ENCODE measurements around the gene TEDC1. TPM values are rescaled to one million over a fixed set of nuclear protein-coding genes. Genes with fewer than 3 reads are reported as not detected.

TEDC1 gene
- polyA plus RNA-seq, 1 donor (not counting 4 experiments of a cell fraction or from before 2014, with no cell fraction given), result 5.0 TPM

GRCh38 chr14:105547741-105548169 is 56.7 kb downstream of the TEDC1 start:
- TF ChIP-seq EZH2 (IDR thresholded peaks at IDR 0.05; ENCODE audit: low read length) (no peak), CTCF (optimal IDR thresholded peaks at IDR 0.05 in 1 of 3, IDR thresholded peaks at IDR 0.05 in 1 of 3, conservative IDR thresholded peaks at IDR 0.05 in 1 of 3; ENCODE audit: extremely low read depth in 1 of 3, insufficient read depth in 2 of 3, low read length in 3 of 3) (no peak)
- Histone ChIP-seq H3K36me3 (ENCODE audit: control insufficient read depth in 2 of 2, extremely low read depth in 1 of 2, insufficient read depth in 2 of 2, low read length in 2 of 2) (no peaks in the 10 kb centered on the region), H3K4me3 (ENCODE audit: control insufficient read depth in 2 of 3, extremely low read depth in 1 of 3, insufficient read depth in 2 of 3, low read depth in 1 of 3, low read length in 3 of 3) (no peak overlapping the region), H3K27ac (ENCODE audit: control insufficient read depth, insufficient read depth, low read length) (no peak overlapping the region), H3K9me1 (ENCODE audit: control insufficient read depth, extremely low read depth, insufficient read depth, low read length) (no peaks in the 10 kb centered on the region), H2AFZ (ENCODE audit: control insufficient read depth, low read length) (no peak overlapping the region), H3K9ac (ENCODE audit: control insufficient read depth, extremely low read depth, insufficient read depth, low read length) (no peak overlapping the region), H3K9me3 (ENCODE audit: control insufficient read depth, low read depth, low read length) (no peaks in the 10 kb centered on the region), H3K79me2 (ENCODE audit: control insufficient read depth, insufficient read depth, low read length) (no peaks in the 10 kb centered on the region), H3K4me1 (ENCODE audit: control insufficient read depth, extremely low read depth, insufficient read depth, low read length) (no peaks in the 10 kb centered on the region), H3K27me3 (ENCODE audit: control insufficient read depth, extremely low read depth, insufficient read depth, low read length) (no peaks in the 10 kb centered on the region), H4K20me1 (ENCODE audit: control insufficient read depth, extremely low read depth, insufficient read depth, low read length) (no peaks in the 10 kb centered on the region), H3K4me2 (ENCODE audit: control insufficient read depth, extremely low read depth, insufficient read depth, low read depth, low read length) (no peak overlapping the region)
- DNase-seq (ENCODE audit: low read depth, low spot score), result no peak
- FAIRE-seq, result no peak
- dilution Hi-C loops (cut with MboI; ENCODE audit: extremely low pct_ligation_motif_present, low sequenced_read_pairs), result no loop called here

Other genes with a start within 250 kb of the TEDC1 start
- 22.2 to 31.9 TPM (median 28.3 TPM) in 3 replicates for gene BTBD6, start 242.7 kb upstream of the TEDC1 start, polyA plus RNA-seq
- gene BRF1, start 190.2 kb upstream of the TEDC1 start, polyA plus RNA-seq, result 5.4 to 8.1 TPM (median 6.5 TPM) in 3 replicates
- 11.8 to 20.8 TPM (median 20.5 TPM) in 3 replicates for gene PACS2, start 176.5 kb upstream of the TEDC1 start, polyA plus RNA-seq
- gene TEX22, start 92.7 kb upstream of the TEDC1 start, polyA plus RNA-seq, result 0.03 to 0.09 TPM in 2 of 3 replicates, not detected in the other
- gene MTA1, start 71.4 kb upstream of the TEDC1 start, polyA plus RNA-seq, result 33.6 to 50.0 TPM (median 49.2 TPM) in 3 replicates
- gene CRIP2, start 16.4 kb upstream of the TEDC1 start, polyA plus RNA-seq, result 4.8 to 12.7 TPM (median 5.7 TPM) in 3 replicates
- 1.1 to 1.7 TPM (median 1.3 TPM) in 3 replicates for gene CRIP1, start 4.4 kb upstream of the TEDC1 start, polyA plus RNA-seq
- 0.18 to 0.31 TPM (median 0.23 TPM) in 3 replicates for gene TMEM121, start 35.3 kb downstream of the TEDC1 start, polyA plus RNA-seq

Measured in keratinocyte (primary cell).